ENCODE measurements around the gene ASPHD2. TPM values are rescaled to one million over a fixed set of nuclear protein-coding genes. Genes with fewer than 3 reads are reported as not detected.

ASPHD2 gene
- total and polyA plus RNA-seq, 2 of the 13 experiments (the other 11 are each of a cell fraction or from before 2014, with no cell fraction given): 0.04 TPM

DNA sequence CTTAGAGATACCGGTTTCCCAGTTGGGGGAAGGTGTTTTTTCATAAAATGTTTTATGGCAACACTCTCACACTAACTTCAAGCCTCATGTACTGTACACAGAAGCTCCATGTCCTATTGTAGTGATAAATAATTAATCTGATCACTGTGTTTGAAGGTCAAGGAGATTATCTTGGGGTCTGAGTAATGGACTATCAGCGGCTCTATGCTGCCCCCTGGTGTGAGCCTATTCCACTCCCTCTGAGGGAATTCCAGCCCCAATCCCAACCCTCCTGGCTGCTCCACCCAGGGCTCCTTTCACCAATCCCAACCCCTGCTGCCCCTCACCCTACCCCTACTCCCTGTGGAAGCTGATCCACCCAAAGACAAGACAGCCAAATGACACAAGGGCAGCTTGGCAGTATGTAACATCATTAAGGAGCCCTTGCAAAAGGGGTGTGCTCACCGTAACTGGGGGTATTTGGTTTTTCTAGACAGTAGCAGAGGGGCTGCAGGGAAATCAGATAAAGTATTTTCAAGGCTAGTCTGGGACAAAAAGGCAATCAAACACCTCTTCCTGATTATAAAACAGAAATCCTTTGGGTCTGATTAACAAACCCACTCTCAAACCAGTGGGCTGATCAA, 32.2 kb downstream of the ASPHD2 start (continued):
- TF ChIP-seq, protein P1, sequence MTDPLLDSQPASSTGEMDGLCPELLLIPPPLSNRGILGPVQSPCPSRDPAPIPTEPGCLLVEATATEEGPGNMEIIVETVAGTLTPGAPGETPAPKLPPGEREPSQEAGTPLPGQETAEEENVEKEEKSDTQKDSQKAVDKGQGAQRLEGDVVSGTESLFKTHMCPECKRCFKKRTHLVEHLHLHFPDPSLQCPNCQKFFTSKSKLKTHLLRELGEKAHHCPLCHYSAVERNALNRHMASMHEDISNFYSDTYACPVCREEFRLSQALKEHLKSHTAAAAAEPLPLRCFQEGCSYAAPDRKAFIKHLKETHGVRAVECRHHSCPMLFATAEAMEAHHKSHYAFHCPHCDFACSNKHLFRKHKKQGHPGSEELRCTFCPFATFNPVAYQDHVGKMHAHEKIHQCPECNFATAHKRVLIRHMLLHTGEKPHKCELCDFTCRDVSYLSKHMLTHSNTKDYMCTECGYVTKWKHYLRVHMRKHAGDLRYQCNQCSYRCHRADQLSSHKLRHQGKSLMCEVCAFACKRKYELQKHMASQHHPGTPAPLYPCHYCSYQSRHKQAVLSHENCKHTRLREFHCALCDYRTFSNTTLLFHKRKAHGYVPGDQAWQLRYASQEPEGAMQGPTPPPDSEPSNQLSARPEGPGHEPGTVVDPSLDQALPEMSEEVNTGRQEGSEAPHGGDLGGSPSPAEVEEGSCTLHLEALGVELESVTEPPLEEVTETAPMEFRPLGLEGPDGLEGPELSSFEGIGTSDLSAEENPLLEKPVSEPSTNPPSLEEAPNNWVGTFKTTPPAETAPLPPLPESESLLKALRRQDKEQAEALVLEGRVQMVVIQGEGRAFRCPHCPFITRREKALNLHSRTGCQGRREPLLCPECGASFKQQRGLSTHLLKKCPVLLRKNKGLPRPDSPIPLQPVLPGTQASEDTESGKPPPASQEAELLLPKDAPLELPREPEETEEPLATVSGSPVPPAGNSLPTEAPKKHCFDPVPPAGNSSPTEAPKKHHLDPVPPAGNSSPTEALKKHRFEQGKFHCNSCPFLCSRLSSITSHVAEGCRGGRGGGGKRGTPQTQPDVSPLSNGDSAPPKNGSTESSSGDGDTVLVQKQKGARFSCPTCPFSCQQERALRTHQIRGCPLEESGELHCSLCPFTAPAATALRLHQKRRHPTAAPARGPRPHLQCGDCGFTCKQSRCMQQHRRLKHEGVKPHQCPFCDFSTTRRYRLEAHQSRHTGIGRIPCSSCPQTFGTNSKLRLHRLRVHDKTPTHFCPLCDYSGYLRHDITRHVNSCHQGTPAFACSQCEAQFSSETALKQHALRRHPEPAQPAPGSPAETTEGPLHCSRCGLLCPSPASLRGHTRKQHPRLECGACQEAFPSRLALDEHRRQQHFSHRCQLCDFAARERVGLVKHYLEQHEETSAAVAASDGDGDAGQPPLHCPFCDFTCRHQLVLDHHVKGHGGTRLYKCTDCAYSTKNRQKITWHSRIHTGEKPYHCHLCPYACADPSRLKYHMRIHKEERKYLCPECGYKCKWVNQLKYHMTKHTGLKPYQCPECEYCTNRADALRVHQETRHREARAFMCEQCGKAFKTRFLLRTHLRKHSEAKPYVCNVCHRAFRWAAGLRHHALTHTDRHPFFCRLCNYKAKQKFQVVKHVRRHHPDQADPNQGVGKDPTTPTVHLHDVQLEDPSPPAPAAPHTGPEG (CRISPR knock-in tag; IDR thresholded peaks at IDR 0.05): no peak
- TF ChIP-seq YEATS4 (CRISPR knock-in tag; IDR thresholded peaks at IDR 0.05; ENCODE audit: borderline replicate concordance): no peak
- TF ChIP-seq, protein P2, sequence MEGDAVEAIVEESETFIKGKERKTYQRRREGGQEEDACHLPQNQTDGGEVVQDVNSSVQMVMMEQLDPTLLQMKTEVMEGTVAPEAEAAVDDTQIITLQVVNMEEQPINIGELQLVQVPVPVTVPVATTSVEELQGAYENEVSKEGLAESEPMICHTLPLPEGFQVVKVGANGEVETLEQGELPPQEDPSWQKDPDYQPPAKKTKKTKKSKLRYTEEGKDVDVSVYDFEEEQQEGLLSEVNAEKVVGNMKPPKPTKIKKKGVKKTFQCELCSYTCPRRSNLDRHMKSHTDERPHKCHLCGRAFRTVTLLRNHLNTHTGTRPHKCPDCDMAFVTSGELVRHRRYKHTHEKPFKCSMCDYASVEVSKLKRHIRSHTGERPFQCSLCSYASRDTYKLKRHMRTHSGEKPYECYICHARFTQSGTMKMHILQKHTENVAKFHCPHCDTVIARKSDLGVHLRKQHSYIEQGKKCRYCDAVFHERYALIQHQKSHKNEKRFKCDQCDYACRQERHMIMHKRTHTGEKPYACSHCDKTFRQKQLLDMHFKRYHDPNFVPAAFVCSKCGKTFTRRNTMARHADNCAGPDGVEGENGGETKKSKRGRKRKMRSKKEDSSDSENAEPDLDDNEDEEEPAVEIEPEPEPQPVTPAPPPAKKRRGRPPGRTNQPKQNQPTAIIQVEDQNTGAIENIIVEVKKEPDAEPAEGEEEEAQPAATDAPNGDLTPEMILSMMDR (CRISPR knock-in tag; IDR thresholded peaks at IDR 0.05): peak; percentile 73
- no peak for TF ChIP-seq TBP (CRISPR knock-in tag; IDR thresholded peaks at IDR 0.05)
- TF ChIP-seq ZFP37 (CRISPR knock-in tag; IDR thresholded peaks at IDR 0.05; ENCODE audit: borderline replicate concordance): no peak
- TF ChIP-seq ELF3 (CRISPR knock-in tag; IDR thresholded peaks at IDR 0.05): no peak
- no peak for TF ChIP-seq JDP2 (CRISPR knock-in tag; IDR thresholded peaks at IDR 0.05; ENCODE audit: borderline replicate concordance)
- peak; percentile 64 for TF ChIP-seq SMC3 (IDR thresholded peaks at IDR 0.05; ENCODE audit: low read length)
- no peak for TF ChIP-seq ZNF484 (CRISPR knock-in tag; IDR thresholded peaks at IDR 0.05; ENCODE audit: borderline replicate concordance, low read depth)
- TF ChIP-seq STAG1 (CRISPR knock-in tag; IDR thresholded peaks at IDR 0.05): peak; percentile 49
- no peak for TF ChIP-seq ZNF24 (IDR thresholded peaks at IDR 0.05)
- TF ChIP-seq IKZF4 (CRISPR knock-in tag; IDR thresholded peaks at IDR 0.05; ENCODE audit: borderline replicate concordance, low read depth, not compliant biosample characterization): no peak
- TF ChIP-seq PTBP1 (IDR thresholded peaks at IDR 0.05; ENCODE audit: low read depth, low read length, poor library complexity, severe bottlenecking): no peak
- TF ChIP-seq, protein P3, sequence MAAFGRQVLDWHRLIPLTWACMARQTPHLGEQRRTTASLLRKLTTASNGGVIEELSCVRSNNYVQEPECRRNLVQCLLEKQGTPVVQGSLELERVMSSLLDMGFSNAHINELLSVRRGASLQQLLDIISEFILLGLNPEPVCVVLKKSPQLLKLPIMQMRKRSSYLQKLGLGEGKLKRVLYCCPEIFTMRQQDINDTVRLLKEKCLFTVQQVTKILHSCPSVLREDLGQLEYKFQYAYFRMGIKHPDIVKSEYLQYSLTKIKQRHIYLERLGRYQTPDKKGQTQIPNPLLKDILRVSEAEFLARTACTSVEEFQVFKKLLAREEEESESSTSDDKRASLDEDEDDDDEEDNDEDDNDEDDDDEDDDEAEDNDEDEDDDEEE (CRISPR knock-in tag; IDR thresholded peaks at IDR 0.05): no peak
- no peak for TF ChIP-seq REXO4 (CRISPR knock-in tag; IDR thresholded peaks at IDR 0.05; ENCODE audit: borderline replicate concordance)
- no peak for TF ChIP-seq ZNF33B (CRISPR knock-in tag; IDR thresholded peaks at IDR 0.05)
- TF ChIP-seq PHB2 (IDR thresholded peaks at IDR 0.05; ENCODE audit: partially characterized antibody): no peak
- TF ChIP-seq, protein P4, sequence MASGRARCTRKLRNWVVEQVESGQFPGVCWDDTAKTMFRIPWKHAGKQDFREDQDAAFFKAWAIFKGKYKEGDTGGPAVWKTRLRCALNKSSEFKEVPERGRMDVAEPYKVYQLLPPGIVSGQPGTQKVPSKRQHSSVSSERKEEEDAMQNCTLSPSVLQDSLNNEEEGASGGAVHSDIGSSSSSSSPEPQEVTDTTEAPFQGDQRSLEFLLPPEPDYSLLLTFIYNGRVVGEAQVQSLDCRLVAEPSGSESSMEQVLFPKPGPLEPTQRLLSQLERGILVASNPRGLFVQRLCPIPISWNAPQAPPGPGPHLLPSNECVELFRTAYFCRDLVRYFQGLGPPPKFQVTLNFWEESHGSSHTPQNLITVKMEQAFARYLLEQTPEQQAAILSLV (CRISPR knock-in tag; IDR thresholded peaks at IDR 0.05; ENCODE audit: borderline replicate concordance): no peak
- no peak for TF ChIP-seq ZNF335 (CRISPR knock-in tag; IDR thresholded peaks at IDR 0.05)
- no peak for TF ChIP-seq SATB2 (CRISPR knock-in tag; IDR thresholded peaks at IDR 0.05)
- no peak for TF ChIP-seq KDM6A (CRISPR knock-in tag; IDR thresholded peaks at IDR 0.05; ENCODE audit: low read depth)
- TF ChIP-seq ZNF234 (CRISPR knock-in tag; conservative IDR thresholded peaks at IDR 0.05): no peak

All from HepG2 (cell line).